GM12872 (cell line): Measurements from ENCODE around the gene BBLN.

Experiments
- CTCF ChIP-seq: IDR thresholded peaks from 3 replicates; pipeline ENCODE4 v1.5.1; 2011; ENCODE audit warnings: low read depth, mild to moderate bottlenecking, low read length, moderate library complexity; ENCODE audit not compliant: insufficient read depth

BBLN gene

GRCh38 chr9:128160603-128160987 is 530 bp downstream of the BBLN start:
- no peak for TF ChIP-seq CTCF

GRCh38 chr9:128161215-128161902 is 1.3 kb downstream of the BBLN start:
- TF ChIP-seq CTCF = no peak

GRCh38 chr9:128162215-128163026 is 2.4 kb downstream of the BBLN start:
- no peak for TF ChIP-seq CTCF

- no peak for TF ChIP-seq CTCF
These were observed 3.0 kb downstream of the BBLN start for GRCh38 chr9:128163027-128163515.

GRCh38 chr9:128163523-128164306 is 3.6 kb downstream of the BBLN start:
- no peak for TF ChIP-seq CTCF

- no peak for TF ChIP-seq CTCF
These were observed 4.3 kb downstream of the BBLN start for GRCh38 chr9:128164307-128164885.

- TF ChIP-seq CTCF = no peak
These were observed 6.1 kb downstream of the BBLN start for GRCh38 chr9:128166169-128166568.
